ENCODE results near the gene ELAC1. TPM values are rescaled to one million over a fixed set of nuclear protein-coding genes. Genes with fewer than 3 reads are reported as not detected.

ELAC1 gene
- total RNA-seq, 1 donor from 2014 or later = 7.7 TPM

DNA sequence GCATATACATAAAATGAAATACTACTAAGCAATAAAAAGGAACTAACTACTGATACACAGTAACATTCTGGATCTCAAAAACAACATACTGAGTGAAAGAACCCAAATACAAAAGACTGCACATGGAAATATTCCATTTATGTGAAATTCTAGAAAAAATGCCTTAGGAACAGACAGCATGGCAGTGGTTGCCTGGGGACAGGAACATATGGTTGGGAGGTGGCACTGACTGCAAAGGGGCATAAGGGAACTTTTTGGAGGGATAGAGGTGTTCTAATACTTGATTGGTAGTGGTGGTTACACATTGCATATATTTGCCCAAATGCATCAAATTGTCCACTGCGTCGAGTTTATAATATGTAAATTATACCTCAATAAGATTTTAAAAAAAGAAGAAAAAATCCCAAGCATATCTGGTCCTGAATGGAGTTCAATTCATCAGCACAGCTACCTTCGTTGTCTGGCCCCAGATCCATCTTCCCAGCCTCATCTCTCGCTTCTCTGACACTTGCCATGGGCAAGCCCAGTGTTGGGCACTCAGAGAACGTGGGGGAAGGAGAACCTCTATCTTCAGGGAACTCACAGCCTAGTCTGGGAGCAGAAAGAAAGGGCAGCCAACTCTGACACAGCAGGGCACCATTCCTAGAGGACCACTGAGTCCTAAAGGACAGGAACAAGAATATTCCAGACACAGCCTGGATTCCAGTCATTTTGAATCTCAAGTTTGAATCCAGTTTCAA lies 53.6 kb downstream of the ELAC1 start:
- DNase-seq (no peak), ATAC-seq (no peak)
- TF ChIP-seq, protein P1, sequence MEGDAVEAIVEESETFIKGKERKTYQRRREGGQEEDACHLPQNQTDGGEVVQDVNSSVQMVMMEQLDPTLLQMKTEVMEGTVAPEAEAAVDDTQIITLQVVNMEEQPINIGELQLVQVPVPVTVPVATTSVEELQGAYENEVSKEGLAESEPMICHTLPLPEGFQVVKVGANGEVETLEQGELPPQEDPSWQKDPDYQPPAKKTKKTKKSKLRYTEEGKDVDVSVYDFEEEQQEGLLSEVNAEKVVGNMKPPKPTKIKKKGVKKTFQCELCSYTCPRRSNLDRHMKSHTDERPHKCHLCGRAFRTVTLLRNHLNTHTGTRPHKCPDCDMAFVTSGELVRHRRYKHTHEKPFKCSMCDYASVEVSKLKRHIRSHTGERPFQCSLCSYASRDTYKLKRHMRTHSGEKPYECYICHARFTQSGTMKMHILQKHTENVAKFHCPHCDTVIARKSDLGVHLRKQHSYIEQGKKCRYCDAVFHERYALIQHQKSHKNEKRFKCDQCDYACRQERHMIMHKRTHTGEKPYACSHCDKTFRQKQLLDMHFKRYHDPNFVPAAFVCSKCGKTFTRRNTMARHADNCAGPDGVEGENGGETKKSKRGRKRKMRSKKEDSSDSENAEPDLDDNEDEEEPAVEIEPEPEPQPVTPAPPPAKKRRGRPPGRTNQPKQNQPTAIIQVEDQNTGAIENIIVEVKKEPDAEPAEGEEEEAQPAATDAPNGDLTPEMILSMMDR (IDR thresholded peaks at IDR 0.05) = no peak
- Histone ChIP-seq H3K9me3 (no peaks in the 10 kb centered on the region), H3K27me3 (ENCODE audit: low read depth) (no peaks in the 10 kb centered on the region), H3K36me3 (peaks cover 5% of the 10 kb centered on the region), H3K4me1 (no peaks in the 10 kb centered on the region), H3K4me3 (no peak overlapping the region), H3K27ac (no peak overlapping the region)
- intact Hi-C loops (cut with DNase I) = no loop called here

DNA sequence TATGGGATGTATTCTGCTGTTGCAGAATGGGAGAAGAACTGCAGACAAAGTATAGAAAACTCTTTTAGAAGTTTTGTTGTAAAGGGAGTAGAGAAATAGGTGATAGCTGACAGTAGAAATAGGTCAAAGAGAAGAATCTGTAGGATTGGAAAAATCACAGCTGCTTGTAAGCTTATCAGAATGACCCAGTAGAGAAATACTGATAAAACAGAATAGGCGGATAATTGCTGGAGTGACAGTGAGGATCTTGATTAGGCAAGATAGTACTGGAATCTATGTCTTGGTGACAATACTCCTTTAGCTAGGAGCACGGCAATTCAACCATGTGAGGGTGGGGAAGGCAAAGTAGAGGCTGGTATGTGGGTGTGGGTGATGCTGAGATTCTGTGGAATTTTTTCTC lies 57.7 kb downstream of the ELAC1 start:
- H3K4me1 ChIP-seq = peaks cover 15% of the 10 kb centered on the region
- TF ChIP-seq, protein P1 (IDR thresholded peaks at IDR 0.05) = no peak
- no peaks in the 10 kb centered on the region for H3K36me3 ChIP-seq
- no peaks in the 10 kb centered on the region for H3K9me3 ChIP-seq
- DNase-seq (no peak), ATAC-seq (no peak)
- H3K27me3 ChIP-seq (ENCODE audit: low read depth) = no peaks in the 10 kb centered on the region
- no peak overlapping the region for H3K27ac ChIP-seq
- intact Hi-C loops (cut with DNase I) = no loop called here
- no peak overlapping the region for H3K4me3 ChIP-seq

DNA sequence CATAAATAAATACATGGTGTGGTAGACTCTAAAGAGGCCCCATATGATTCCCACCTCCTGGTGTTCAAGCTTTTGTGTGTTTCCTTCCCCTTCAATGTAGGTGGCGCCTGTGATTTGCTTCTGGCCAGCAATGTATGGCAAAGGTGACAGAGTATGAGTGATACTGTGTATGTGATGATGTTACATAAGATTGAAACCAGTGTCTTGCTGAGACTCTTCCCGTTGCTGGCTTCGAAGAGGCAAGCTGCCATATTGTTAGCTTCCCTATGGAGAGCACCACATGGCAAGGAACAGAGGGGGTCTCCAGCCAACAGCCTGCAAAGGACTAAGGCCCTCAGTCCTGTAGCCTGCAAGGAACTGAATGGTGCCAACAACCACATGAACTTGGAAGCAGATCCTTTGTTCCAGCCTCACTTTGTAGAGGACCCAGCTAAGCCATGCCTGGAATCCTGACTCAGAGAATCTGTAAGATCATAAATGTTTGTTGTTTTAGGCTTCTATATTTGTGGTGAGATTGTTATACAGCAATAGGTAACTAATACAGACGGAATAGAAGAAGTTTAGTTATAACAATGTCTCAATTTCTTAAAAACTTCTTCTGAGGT lies 60.5 kb downstream of the ELAC1 start:
- Histone ChIP-seq H3K4me3 (no peak overlapping the region), H3K27ac (no peak overlapping the region), H3K9me3 (no peaks in the 10 kb centered on the region), H3K27me3 (ENCODE audit: low read depth) (no peaks in the 10 kb centered on the region), H3K4me1 (peaks cover 35% of the 10 kb centered on the region), H3K36me3 (peaks cover 1% of the 10 kb centered on the region)
- ATAC-seq (no peak), DNase-seq (no peak)
- TF ChIP-seq, protein P1 (IDR thresholded peaks at IDR 0.05) = no peak
- intact Hi-C loops (cut with DNase I) = no loop called here

DNA sequence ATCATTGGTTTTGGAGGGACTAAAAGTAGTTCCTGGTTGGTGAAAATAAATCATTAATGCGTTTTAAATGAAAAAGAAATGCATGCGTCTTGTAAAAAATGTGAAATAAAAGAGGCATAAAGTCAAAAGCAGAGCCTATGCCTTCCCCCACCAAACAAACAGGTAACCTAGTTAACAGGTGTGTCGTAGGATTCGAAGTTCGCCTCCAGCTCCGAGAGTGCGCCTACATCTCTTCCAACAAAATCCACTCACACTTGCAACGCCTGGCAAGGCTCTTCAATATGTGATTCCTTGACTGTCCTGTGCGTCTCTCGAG lies 61.5 kb downstream of the ELAC1 start:
- Histone ChIP-seq H3K27ac (peak overlapping the region; percentile 97), H3K36me3 (peaks cover 5% of the 10 kb centered on the region), H3K4me1 (peaks cover 41% of the 10 kb centered on the region), H3K4me3 (peak overlapping the region; percentile 68), H3K27me3 (ENCODE audit: low read depth) (no peaks in the 10 kb centered on the region), H3K9me3 (no peaks in the 10 kb centered on the region)
- ATAC-seq (peak in 1 of 2 donors; percentile 29), DNase-seq (no peak)
- intact Hi-C loops (cut with DNase I) = no loop called here
- TF ChIP-seq, protein P1 (IDR thresholded peaks at IDR 0.05) = no peak

DNA sequence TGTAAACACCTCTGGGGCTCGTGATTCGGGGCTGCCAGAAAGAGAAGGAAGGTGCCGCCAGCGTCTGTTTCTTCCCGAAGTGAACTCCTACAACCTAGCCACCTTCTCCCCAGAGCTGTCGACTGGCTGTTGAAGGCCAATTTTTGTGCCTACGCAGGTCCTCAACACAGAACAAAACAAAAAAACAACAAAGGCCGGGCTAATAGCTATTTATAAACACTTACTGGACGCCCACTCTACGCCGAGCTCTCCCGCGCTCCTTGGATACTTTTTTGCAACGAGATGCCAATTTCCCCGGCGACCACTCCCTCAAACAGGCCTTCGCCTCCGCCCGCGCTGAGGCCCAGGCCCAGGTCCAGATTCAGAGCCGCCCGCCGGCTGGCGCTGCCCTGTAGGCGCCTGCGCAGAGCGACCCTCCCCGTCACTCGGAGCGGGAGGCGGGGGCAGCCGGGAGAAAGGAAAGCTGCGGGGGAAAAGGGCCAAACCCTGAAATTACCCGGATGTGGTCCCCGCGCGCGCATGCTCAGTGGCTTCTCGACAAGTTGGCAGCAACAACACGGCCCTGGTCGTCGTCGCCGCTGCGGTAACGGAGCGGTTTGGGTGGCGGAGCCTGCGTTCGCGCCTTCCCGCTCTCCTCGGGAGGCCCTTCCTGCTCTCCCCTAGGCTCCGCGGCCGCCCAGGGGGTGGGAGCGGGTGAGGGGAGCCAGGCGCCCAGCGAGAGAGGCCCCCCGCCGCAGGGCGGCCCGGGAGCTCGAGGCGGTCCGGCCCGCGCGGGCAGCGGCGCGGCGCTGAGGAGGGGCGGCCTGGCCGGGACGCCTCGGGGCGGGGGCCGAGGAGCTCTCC lies 62.1 kb downstream of the ELAC1 start, which contains the start of gene SMAD4:
Gene SMAD4, plus strand, starts transcription at position 520 of the 843 bp plus-strand sequence. CDS start 16,834 bp downstream, outside the sequence.
- ATAC-seq = peak; percentile 97 to 98
- intact Hi-C loops (cut with DNase I) = no loop called here

More for the DNA sequence above, 62.1 kb downstream of the ELAC1 start, which contains the start of gene SMAD4:
- Histone ChIP-seq H3K27me3 (ENCODE audit: low read depth) (no peaks in the 10 kb centered on the region), H3K4me1 (peaks cover 46% of the 10 kb centered on the region), H3K27ac (peak within 1 kb of the TSS; percentile 97), H3K36me3 (peaks cover 5% of the 10 kb centered on the region), H3K4me3 (peak within 1 kb of the TSS; percentile 68), H3K9me3 (no peaks in the 10 kb centered on the region)
- TF ChIP-seq, protein P1 (IDR thresholded peaks at IDR 0.05) = no peak
- DNase-seq = peak; percentile 96
